ENCODE results near the gene ITGB4.

The ITGB4 gene

GRCh38 chr17:75754378-75755204, 33.3 kb downstream of the ITGB4 start:
- TF ChIP-seq, protein P1, sequence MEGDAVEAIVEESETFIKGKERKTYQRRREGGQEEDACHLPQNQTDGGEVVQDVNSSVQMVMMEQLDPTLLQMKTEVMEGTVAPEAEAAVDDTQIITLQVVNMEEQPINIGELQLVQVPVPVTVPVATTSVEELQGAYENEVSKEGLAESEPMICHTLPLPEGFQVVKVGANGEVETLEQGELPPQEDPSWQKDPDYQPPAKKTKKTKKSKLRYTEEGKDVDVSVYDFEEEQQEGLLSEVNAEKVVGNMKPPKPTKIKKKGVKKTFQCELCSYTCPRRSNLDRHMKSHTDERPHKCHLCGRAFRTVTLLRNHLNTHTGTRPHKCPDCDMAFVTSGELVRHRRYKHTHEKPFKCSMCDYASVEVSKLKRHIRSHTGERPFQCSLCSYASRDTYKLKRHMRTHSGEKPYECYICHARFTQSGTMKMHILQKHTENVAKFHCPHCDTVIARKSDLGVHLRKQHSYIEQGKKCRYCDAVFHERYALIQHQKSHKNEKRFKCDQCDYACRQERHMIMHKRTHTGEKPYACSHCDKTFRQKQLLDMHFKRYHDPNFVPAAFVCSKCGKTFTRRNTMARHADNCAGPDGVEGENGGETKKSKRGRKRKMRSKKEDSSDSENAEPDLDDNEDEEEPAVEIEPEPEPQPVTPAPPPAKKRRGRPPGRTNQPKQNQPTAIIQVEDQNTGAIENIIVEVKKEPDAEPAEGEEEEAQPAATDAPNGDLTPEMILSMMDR (IDR thresholded peaks at IDR 0.05; ENCODE audit: low read depth, low read length): no peak
- no peak overlapping the region for H3K4me3 ChIP-seq (replicated peaks in 1 of 2; ENCODE audit: low read depth in 2 of 2, low read length in 2 of 2)
- no peak for DNase-seq (ENCODE audit: low read depth in 2 of 2)

DNA sequence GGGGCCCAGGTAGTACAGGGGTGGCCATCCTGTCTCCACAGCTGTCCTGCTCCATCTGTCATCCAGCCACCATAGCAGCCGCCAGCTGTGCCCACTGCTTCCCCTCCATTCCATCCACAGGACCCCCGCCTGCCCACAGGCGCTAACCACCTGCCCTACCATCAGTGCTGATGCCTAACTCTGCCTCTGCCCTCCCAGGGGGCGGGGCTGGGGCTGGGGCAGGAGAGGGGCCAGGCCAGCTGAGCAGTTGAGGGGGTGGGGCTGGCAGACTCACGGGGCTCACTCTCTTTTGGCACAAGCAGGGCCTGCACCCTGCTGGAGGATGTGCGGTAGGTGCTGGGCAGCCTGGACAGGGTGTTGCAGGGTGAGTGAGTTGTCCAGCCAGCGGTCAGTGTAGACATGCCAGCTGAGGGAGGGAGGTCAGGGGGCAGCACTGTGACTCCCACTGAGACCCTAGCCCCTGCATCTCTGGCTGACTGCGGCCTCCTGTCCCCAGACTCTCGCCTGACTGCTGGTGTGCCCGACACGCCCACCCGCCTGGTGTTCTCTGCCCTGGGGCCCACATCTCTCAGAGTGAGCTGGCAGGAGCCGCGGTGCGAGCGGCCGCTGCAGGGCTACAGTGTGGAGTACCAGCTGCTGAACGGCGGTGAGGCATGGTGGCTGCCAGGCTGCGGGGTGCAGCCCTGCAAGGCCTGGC, 34.1 kb downstream of the ITGB4 start:
- TF ChIP-seq, protein P1 (IDR thresholded peaks at IDR 0.05; ENCODE audit: low read depth, low read length): no peak
- H3K4me3 ChIP-seq (replicated peaks in 1 of 2; ENCODE audit: low read depth in 2 of 2, low read length in 2 of 2): no peak overlapping the region
- no peak for DNase-seq (ENCODE audit: low read depth in 2 of 2)

GRCh38 chr17:75755990-75756389, 34.7 kb downstream of the ITGB4 start:
- TF ChIP-seq, protein P1 (IDR thresholded peaks at IDR 0.05; ENCODE audit: low read depth, low read length): no peak
- no peak overlapping the region for H3K4me3 ChIP-seq (replicated peaks in 1 of 2; ENCODE audit: low read depth in 2 of 2, low read length in 2 of 2)
- DNase-seq (ENCODE audit: low read depth in 2 of 2): no peak

GRCh38 chr17:75756451-75757085, 35.3 kb downstream of the ITGB4 start:
- no peak overlapping the region for H3K4me3 ChIP-seq (replicated peaks in 1 of 2; ENCODE audit: low read depth in 2 of 2, low read length in 2 of 2)
- TF ChIP-seq, protein P1 (IDR thresholded peaks at IDR 0.05; ENCODE audit: low read depth, low read length): no peak
- DNase-seq (ENCODE audit: low read depth in 2 of 2): no peak

DNA sequence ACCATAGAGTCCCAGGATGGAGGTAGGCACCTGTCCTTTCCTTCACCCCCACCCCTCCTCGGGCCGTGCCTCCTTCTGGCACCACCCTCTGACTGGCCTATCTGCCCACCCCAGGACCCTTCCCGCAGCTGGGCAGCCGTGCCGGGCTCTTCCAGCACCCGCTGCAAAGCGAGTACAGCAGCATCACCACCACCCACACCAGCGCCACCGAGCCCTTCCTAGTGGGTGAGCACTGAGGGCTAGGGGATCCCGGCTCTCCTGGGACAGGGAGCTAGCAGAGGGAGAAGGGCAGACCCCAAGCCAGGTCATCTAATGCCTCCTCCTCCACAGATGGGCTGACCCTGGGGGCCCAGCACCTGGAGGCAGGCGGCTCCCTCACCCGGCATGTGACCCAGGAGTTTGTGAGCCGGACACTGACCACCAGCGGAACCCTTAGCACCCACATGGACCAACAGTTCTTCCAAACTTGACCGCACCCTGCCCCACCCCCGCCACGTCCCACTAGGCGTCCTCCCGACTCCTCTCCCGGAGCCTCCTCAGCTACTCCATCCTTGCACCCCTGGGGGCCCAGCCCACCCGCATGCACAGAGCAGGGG, 35.9 kb downstream of the ITGB4 start:
- TF ChIP-seq, protein P1 (IDR thresholded peaks at IDR 0.05; ENCODE audit: low read depth, low read length): no peak
- no peak overlapping the region for H3K4me3 ChIP-seq (replicated peaks in 1 of 2; ENCODE audit: low read depth in 2 of 2, low read length in 2 of 2)
- DNase-seq (ENCODE audit: low read depth in 2 of 2): no peak

DNA sequence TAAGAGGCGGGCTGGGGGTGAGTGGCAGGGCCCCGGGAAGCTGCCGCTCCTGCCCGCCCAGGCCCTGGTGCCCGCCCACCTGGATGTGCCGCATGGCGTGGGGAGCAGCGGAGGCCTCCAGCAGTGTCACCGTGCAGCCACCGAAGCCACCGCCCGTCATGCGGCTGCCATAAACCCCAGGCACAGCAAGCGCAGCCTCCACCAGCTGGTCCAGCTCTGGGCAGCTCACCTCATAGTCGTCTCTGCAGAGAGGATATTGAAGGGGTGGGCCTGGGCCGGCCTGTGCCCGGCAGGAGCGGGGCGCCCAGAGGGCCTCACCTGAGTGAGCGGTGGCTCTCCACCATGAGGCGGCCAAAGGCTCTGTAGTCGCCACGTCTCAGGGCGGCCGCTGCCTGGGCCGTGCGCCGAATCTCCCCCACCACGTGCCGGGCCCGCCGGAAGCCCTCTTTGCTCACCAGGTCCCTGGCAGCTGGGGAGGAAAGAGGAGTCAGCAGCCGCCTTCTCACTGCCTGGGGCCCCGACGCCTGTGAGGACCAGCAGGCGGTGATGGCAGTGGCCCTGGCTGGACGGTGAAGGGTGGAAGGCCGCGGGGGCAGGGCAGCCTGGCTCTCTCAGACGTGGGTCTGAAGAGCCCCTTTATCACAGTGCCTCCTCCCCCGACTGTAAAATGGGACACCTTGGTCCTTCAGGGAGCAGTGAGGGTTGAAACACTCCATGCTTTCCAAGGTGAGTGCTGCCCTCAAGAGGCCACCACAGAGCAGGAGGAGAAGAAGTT, 37.1 kb downstream of the ITGB4 start:
- DNase-seq (ENCODE audit: low read depth in 2 of 2): no peak
- no peak overlapping the region for H3K4me3 ChIP-seq (replicated peaks in 1 of 2; ENCODE audit: low read depth in 2 of 2, low read length in 2 of 2)
- TF ChIP-seq, protein P1 (IDR thresholded peaks at IDR 0.05; ENCODE audit: low read depth, low read length): peak; percentile 46

Data from cardiac fibroblast (primary cell).